Measurements from ENCODE around the gene OSBP2.

Gene OSBP2

DNA sequence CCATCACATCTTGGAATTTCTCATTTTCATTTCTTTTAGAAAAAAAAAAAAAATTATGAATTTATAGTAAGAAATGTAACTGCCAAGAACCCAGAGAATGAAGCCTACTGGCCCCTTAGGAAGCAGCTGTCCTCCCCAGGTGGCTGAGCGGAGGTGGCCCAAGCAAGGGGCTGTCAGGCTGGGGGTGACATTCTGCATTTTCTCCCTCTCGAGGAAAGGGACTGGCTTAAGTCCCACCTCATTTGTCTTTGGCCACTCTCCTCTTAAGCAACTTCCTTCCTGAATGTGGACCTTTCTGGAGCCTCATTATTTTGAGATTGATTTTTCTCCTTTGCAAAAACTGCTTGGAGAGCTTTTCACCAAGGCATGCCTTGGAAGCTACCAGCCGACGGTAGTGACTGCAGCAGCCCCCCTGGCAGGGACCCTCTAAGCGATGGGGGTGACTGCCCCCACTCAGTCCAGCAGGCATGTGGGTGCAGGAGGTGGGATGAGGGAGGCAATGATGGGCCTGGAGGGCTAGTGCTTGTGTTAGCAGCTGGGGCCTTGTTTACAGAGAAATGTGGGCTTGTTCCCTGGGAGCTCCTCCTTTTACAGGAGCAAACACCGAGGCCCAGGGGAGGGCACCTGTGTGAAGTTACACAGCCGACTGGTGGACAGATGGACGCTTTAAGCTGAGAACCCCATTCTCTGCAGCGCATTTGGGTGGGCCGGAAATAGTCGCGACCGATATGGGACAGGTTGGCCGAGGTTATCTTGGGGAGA, 162.2 kb downstream of the OSBP2 start:
- no peaks in the 10 kb centered on the region for H3K9me3 ChIP-seq (ENCODE audit: control insufficient read depth, low read length)
- no peaks in the 10 kb centered on the region for H3K27me3 ChIP-seq (ENCODE audit: control insufficient read depth, insufficient read depth, low read length)
- H2AFZ ChIP-seq, result no peak overlapping the region
- TF ChIP-seq, protein P1, sequence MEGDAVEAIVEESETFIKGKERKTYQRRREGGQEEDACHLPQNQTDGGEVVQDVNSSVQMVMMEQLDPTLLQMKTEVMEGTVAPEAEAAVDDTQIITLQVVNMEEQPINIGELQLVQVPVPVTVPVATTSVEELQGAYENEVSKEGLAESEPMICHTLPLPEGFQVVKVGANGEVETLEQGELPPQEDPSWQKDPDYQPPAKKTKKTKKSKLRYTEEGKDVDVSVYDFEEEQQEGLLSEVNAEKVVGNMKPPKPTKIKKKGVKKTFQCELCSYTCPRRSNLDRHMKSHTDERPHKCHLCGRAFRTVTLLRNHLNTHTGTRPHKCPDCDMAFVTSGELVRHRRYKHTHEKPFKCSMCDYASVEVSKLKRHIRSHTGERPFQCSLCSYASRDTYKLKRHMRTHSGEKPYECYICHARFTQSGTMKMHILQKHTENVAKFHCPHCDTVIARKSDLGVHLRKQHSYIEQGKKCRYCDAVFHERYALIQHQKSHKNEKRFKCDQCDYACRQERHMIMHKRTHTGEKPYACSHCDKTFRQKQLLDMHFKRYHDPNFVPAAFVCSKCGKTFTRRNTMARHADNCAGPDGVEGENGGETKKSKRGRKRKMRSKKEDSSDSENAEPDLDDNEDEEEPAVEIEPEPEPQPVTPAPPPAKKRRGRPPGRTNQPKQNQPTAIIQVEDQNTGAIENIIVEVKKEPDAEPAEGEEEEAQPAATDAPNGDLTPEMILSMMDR (IDR thresholded peaks at IDR 0.05), result no peak
- H3K4me1 ChIP-seq, result no peaks in the 10 kb centered on the region
- H3K9ac ChIP-seq, result no peak overlapping the region
- H3K27ac ChIP-seq, result no peak overlapping the region
- H3K4me3 ChIP-seq (ENCODE audit: low read depth, low read length), result no peak overlapping the region
- H3K79me2 ChIP-seq, result no peaks in the 10 kb centered on the region
- no peak overlapping the region for H3K4me2 ChIP-seq (ENCODE audit: low read length)
- H3K36me3 ChIP-seq (ENCODE audit: control insufficient read depth, insufficient read depth, low read length), result no peaks in the 10 kb centered on the region

DNA sequence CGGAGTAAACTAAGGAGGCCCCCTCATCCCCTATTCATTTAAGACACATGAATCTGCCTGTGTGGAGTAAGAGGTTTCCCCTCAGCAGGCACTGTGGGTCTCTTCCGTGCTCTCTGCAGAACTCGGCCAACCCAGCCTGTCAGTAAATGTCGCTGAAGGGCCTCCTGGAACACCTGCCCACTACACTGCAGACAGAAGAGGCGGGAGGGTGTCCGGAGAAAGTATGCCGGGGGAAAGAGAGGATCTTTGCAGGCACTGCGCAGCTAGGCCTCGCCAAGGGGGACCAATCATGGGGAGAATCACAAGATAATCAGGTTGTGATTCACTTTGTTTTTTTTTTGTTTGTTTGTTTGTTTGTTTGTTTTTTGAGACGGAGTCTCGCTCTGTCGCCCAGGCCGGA, 163.1 kb downstream of the OSBP2 start:
- Histone ChIP-seq H3K9me3 (ENCODE audit: control insufficient read depth, low read length) (no peaks in the 10 kb centered on the region), H3K9ac (no peak overlapping the region), H3K27me3 (ENCODE audit: control insufficient read depth, insufficient read depth, low read length) (no peaks in the 10 kb centered on the region), H3K27ac (no peak overlapping the region), H3K36me3 (ENCODE audit: control insufficient read depth, insufficient read depth, low read length) (no peaks in the 10 kb centered on the region), H3K79me2 (no peaks in the 10 kb centered on the region), H3K4me2 (ENCODE audit: low read length) (no peak overlapping the region), H3K4me3 (ENCODE audit: low read depth, low read length) (no peak overlapping the region), H3K4me1 (no peaks in the 10 kb centered on the region), H2AFZ (no peak overlapping the region)
- TF ChIP-seq, protein P1 (IDR thresholded peaks at IDR 0.05), result no peak

- Histone ChIP-seq H3K4me1 (no peaks in the 10 kb centered on the region), H3K4me3 (ENCODE audit: low read depth, low read length) (no peak overlapping the region), H3K36me3 (ENCODE audit: control insufficient read depth, insufficient read depth, low read length) (no peaks in the 10 kb centered on the region), H3K4me2 (ENCODE audit: low read length) (no peak overlapping the region), H3K27ac (no peak overlapping the region), H3K9ac (no peak overlapping the region), H2AFZ (no peak overlapping the region), H3K9me3 (ENCODE audit: control insufficient read depth, low read length) (no peaks in the 10 kb centered on the region), H3K27me3 (ENCODE audit: control insufficient read depth, insufficient read depth, low read length) (no peaks in the 10 kb centered on the region), H3K79me2 (no peaks in the 10 kb centered on the region)
- TF ChIP-seq, protein P1 (IDR thresholded peaks at IDR 0.05), result no peak
These were observed 164.5 kb downstream of the OSBP2 start for GRCh38 chr22:30858976-30859713.

GRCh38 chr22:30859714-30860095, 165.0 kb downstream of the OSBP2 start:
- Histone ChIP-seq H2AFZ (no peak overlapping the region), H3K27me3 (ENCODE audit: control insufficient read depth, insufficient read depth, low read length) (no peaks in the 10 kb centered on the region), H3K27ac (no peak overlapping the region)

More at GRCh38 chr22:30859714-30860095, 165.0 kb downstream of the OSBP2 start:
- H3K4me3 ChIP-seq (ENCODE audit: low read depth, low read length), result no peak overlapping the region
- no peaks in the 10 kb centered on the region for H3K9me3 ChIP-seq (ENCODE audit: control insufficient read depth, low read length)
- H3K9ac ChIP-seq, result no peak overlapping the region
- H3K36me3 ChIP-seq (ENCODE audit: control insufficient read depth, insufficient read depth, low read length), result no peaks in the 10 kb centered on the region
- no peaks in the 10 kb centered on the region for H3K79me2 ChIP-seq
- H3K4me1 ChIP-seq, result no peaks in the 10 kb centered on the region
- TF ChIP-seq, protein P1 (IDR thresholded peaks at IDR 0.05), result no peak
- H3K4me2 ChIP-seq (ENCODE audit: low read length), result no peak overlapping the region
